GM12873 (cell line): ENCODE measurements around the gene HSDL1.

ENCODE experiments used
- TF ChIP-seq, protein P1 (sequence below): IDR thresholded peaks from 2 replicates; pipeline ENCODE4 v1.5.1; 2012; ENCODE audit warnings: low read depth, mild to moderate bottlenecking, moderate library complexity, low read length, control low read depth; ENCODE audit not compliant: insufficient read depth; ENCODE audit errors: missing control alignments

HSDL1 gene

DNA sequence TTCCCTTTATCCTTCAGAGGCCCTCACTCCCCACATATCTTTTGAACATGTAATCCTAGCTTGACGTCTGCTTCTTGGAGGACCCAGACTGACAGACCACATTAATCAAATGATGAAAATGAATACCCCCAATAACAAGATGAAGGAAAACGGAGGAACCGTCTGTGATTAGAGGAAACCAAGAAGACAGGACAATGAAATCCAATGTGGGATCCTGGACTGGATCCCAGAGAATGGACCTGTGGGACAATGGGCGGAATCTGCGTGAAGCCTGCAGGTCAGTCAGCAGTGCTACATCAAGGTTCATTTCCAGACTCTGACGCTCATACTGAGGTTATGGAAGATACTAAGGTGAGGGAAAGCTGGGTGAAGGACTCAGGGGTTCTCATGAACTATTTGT is 64.2 kb downstream of the HSDL1 start:
- TF ChIP-seq, protein P1, sequence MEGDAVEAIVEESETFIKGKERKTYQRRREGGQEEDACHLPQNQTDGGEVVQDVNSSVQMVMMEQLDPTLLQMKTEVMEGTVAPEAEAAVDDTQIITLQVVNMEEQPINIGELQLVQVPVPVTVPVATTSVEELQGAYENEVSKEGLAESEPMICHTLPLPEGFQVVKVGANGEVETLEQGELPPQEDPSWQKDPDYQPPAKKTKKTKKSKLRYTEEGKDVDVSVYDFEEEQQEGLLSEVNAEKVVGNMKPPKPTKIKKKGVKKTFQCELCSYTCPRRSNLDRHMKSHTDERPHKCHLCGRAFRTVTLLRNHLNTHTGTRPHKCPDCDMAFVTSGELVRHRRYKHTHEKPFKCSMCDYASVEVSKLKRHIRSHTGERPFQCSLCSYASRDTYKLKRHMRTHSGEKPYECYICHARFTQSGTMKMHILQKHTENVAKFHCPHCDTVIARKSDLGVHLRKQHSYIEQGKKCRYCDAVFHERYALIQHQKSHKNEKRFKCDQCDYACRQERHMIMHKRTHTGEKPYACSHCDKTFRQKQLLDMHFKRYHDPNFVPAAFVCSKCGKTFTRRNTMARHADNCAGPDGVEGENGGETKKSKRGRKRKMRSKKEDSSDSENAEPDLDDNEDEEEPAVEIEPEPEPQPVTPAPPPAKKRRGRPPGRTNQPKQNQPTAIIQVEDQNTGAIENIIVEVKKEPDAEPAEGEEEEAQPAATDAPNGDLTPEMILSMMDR = no peak

- TF ChIP-seq, protein P1 = no peak
These were observed 64.6 kb downstream of the HSDL1 start for GRCh38 chr16:84080378-84080777.

DNA sequence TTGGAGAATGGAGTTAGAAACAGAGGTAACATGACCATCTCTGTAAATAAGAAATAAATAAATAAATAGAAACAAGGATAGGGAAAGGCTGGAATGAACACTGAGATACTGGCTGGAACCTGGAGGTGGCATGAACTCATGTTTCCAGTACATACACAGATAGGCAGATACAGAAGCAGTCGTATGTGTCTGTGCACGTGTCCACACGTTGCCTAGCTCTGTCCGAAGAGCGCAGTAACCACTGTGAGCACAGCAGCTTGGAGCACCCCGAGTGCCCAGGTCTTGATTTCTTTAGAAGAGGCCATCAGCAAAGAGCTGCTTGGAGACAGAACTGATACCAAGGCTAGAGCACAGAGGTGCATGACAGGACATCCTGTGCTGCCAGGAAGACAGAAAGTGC is 65.3 kb downstream of the HSDL1 start:
- TF ChIP-seq, protein P1 = no peak

DNA sequence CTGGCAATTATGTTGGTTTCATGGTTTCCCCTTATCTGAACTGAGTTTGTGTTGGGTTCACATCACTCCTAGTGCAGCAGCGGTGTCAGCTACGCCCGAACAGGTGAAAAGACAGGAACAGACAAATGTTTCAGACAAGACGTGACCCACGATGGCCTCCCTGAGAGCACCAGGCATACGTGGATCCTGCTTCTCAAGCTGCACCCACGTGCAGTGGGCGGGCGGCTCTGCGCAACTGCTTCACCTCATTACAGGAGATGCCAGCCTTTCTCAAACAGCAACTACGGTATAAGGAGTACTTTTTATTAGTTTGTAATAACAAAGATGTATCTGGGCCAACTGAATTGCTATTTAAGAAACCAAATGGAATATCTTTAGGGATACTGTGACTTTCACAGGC is 69.6 kb downstream of the HSDL1 start:
- TF ChIP-seq, protein P1 = no peak

DNA sequence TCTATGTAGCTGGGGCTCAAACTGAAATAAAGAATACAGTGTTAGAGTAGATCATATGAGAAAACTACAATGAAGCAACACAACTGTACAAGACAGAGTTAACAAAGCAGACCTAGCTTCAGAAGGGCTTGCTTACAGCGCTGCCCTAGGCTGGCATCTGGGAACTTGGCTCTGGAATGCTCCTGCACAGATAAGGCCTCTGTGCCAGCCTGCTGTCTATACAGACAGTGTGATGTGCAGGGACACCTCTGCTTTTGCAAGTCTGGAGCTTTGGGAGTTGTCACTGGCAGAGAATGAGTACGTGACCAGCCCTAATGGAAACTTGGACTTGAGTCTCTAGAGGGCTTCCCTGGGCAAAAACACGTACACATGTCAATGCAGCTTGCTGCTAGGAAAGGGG is 70.3 kb downstream of the HSDL1 start:
- TF ChIP-seq, protein P1 = no peak
